SKM-1 (cell line): Measurements from ENCODE around the gene PRR16.
"Not testable (repeated sequence)": the region's sequence is repeated elsewhere in the genome, so short reads cannot be mapped to it uniquely, and the experiment has no call there.

Source experiments
- DNase-seq: peaks from one replicate; lab custom pipeline; 2025; ENCODE audit not compliant: unreplicated experiment; lab: John Stamatoyannopoulos, UW

The PRR16 gene

GRCh38 chr5:120463991-120464626 is at the start of gene PRR16:
Gene PRR16, plus strand, starts transcription at chr5:120464300.
- DNase-seq, result peak; percentile 5

DNA sequence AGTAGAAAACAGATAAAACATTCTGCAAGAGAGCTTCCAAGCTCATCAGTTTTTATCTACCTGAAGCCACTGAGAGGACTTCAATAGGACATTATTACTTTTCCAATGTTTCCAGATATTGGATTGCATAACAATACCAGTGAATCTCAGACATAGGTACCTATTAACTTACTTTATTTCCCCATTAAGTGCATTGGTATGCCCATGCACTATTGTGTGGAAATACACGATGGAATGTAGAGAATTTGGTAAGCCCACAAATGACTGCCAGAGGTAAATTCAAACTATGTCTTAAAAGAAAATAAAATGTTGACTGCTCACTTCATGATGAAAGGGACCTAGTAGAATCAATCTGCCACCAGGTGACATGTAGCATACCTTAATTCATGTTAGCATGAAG is 48.1 kb upstream of the PRR16 start:
- DNase-seq, result no peak

DNA sequence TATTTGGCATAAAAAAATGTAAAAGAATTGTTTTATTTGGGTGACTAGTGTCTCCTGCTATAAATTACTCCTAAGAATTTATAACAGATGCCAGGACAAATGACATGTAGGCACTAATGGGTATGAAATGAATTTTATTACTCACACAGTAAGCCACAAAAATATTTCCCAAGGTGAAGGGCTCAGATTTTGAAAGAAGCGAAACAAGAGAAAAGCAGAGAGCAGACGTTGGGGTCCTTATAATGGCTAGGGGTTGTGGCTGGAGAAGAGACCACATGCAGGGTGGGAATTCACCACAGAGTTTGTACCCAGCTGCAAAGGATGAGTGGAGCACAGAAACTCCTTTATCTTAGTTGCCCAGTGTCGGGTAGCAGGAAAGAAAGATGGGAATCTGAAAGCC is 45.0 kb upstream of the PRR16 start:
- no peak for DNase-seq

DNA sequence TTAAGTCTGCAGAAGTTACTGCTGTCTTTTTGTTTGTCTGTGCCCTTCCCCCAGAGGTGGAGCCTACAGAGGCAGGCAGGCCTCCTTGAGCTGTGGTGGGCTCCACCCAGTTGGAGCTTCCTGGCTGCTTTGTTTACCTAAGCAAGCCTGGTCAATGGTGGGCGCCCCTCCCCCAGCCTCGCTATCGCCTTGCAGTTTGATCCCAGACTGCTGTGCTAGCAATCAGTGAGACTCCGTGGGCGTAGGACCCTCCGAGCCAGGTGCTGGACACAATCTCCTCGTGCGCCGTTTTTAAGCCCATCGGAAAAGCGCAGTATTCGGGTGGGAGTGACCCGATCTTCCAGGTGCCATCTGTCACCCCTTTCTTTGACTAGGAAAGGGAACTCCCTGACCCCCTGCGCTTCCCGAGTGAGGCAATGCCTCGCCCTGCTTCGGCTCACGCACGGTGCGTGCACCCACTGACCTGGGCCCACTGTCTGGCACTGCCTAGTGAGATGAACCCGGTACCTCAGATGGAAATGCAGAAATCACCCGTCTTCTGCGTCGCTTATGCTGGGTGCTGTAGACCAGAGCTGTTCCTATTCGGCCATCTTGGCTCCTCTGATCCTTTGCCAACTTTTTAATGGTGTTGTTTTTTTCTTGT is 37.3 kb upstream of the PRR16 start:
- not testable (repeated sequence) for DNase-seq

- no peak for DNase-seq
Measured at GRCh38 chr5:120430572-120430971, 33.5 kb upstream of the PRR16 start.

DNA sequence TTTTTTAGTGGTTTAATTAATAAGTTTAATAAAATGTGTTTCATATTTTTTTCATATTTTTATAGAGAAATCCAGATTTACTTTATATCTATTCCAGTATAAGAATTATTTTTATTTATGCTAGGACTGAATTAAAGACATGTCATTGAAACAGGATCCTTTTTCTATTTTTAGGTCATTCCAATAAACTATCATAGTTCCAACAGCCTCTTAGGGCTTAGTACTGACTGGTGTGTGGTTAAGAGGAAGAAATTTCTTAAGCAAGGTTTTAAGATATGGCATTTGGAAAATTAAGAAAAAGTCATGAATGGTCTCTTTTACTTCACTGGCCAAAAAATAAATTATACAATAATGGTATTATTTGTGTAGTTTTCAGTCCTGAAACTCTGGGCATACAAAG is 31.2 kb upstream of the PRR16 start:
- no peak for DNase-seq

DNA sequence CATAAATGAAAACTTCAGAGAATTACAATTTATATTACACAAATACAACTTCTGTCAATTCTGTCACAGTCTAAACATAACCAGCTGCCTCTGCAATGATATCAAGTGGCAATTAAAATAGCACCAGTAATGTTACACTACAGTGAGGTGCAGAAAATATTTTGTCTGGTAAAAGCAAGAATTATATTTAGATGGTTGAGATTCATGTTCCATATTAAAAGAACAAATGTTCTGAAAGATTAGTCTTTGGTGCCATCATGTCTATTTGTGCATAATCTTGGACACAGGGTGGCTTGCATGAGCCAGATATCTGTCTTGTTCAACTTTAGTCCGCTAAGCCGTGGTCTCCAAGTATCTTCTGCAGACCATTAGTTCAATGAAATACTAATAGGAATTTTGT is 29.0 kb upstream of the PRR16 start:
- DNase-seq, result no peak

DNA sequence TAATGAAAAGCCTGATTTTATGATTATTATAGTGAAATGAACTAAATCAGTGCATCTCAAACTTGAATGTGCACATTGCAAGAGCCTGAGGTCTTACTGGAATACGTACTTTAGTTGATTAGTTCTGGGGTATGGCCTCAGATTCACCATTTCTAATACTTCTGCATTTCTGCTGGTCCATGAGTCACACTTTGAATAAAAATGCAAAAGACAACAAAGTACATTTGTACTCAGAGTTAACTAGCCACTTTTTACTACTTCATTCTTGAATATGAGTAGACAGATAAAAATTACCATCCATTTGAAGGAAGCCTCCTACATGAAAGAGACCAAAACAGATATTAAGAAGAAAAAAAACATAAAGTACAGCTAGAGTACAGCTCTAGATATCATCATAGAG is 27.1 kb upstream of the PRR16 start:
- DNase-seq, result no peak

GRCh38 chr5:120442694-120443093 is 21.4 kb upstream of the PRR16 start:
- no peak for DNase-seq

DNA sequence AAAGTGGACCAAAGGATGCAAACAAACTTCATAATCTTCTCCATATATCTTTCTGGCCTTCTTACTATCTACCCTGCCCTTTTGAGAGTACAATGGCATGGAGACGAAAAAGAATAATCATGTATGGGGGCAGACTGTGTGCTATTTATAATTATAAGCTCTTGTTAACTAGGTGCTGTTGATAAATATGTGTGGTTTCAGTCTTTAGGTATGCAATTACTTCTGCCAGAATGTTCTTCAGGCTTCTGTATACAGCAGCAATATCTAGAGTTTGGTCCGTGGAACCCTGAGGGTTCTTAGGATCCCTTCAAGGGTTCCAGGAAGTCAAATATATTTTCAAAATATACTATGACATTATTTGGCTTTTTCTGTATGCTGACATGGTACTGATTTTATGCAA is 20.5 kb upstream of the PRR16 start:
- DNase-seq, result no peak

DNA sequence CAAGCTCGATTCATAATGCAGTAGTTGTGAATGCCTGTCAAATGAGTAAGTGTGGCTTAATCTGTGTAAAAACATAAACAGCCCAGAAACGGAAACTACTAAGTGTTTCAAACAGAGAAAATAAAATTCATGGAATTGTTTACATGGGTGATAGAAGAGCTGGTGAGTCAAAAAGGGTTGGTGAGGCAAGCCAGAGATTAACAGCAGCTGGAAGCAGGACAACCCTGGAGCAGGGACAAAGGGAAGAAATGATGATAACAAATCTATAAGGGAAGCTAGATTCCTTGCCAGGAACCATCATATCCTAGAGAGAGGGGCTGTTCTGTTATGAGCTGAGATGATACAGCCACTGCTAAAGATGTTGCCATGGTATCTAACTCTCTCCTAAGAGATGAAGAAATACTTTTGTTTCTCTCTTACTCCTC is 18.0 kb upstream of the PRR16 start:
- DNase-seq, result no peak

GRCh38 chr5:120446901-120447300 is 17.2 kb upstream of the PRR16 start:
- no peak for DNase-seq

- no peak for DNase-seq
Measured at GRCh38 chr5:120447706-120448239, 16.3 kb upstream of the PRR16 start.

DNA sequence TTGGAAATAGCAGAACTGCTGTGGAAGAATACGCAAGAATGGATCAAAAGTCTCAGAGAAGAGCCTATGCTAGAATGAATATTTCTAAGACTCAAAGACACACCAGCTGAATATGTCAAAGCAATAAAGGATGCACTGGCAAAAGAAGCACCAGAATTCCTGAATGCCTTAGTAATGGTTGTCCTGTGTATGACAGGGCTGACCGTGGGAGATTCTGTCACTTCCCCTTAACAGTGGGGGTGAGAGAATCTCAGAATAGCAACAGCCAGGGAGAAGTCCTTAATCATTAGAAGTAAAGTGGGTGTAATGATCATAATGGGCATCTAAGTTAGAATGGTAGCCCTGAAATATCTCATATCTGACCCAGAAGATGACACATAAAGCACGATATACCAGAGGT is 14.6 kb upstream of the PRR16 start:
- no peak for DNase-seq

DNA sequence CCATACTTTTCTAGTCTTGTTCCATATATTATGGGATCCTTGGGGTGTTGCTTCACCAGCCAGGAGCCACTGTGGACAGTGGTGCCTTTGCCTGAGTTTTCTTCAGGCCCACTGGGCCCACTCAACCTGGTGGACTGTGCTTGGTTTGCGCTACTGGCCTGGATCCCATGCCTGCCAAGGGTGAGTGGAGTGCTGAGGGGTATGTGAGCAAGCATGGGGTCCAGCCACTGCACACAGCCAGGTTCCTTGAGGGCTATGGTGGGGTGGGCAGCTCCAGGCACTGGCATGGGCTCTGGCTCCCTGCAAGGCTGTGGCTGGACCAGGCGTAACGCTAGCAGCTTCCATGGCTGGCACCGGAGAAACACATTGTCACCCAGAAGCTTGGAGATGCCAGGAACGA is 13.2 kb upstream of the PRR16 start:
- no peak for DNase-seq

GRCh38 chr5:120451445-120451844 is 12.7 kb upstream of the PRR16 start:
- no peak for DNase-seq

GRCh38 chr5:120452471-120452870 is 11.6 kb upstream of the PRR16 start:
- no peak for DNase-seq

DNA sequence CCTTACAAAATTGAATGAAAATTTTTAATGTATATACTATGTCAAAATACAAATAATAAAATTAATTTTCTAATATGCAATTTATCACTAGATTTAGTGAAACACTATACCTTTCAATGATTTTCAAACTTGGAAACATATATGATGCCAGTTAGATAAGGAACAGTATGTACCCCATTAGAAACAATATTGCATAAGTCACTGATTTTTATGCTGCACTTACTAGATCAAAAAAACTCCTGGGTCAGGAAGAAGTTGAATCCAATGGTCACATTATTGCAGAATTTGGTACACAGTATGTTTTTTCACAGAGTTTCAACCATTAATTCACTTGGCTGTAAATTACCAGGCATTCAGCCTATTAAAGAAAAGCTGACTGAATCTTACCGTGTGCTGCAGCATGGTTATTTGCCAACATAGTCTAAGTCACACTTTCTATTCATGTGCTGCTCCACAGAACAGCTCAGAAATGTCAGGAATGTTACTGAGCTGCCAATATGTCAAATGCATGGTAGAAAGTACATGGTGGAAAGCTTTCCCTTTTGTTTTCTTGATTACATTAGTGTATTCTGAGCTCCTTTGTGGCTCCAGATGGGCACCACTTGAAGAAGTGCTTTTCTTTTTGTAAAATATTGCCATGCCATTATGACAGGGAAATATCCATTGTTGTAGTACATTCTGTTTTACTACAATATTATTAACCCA is 9.9 kb upstream of the PRR16 start:
- no peak for DNase-seq

GRCh38 chr5:120456006-120456405 is 8.1 kb upstream of the PRR16 start:
- no peak for DNase-seq

- peak; percentile 48 for DNase-seq
Measured at GRCh38 chr5:120457839-120458507, 6.1 kb upstream of the PRR16 start.

DNA sequence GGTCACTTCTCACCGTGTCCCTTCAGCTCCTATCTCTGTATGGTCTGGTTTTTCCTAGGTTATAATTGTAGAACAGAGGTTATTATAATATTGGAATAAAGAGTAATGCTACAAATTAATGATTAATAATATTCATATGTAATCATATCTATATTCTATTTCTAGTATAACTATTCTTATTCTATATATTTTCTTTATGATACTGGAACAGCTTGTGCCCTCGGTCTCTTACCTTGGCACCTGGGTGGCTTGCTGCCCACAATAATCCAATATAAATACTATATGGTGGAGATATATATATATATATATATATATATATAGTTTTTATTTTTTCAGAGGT is 5.6 kb upstream of the PRR16 start:
- DNase-seq, result not testable (repeated sequence)

- no peak for DNase-seq
Measured at GRCh38 chr5:120461251-120461650, 2.8 kb upstream of the PRR16 start.
